SK-N-MC (cell line): ENCODE results near the gene GJB6.

Experiments
- EZH2 ChIP-seq: fragments of 200-600 bp; sonication (generic); IDR thresholded peaks from one replicate; pipeline ENCODE4 v1.6.1; 2017; ENCODE audit warnings: antibody characterized with exemption
- FOXP2 ChIP-seq: optimal IDR thresholded peaks from 2 replicates; pipeline ENCODE3; 2011; ENCODE audit warnings: mild to moderate bottlenecking, moderate library complexity; ENCODE audit not compliant: insufficient read depth; ENCODE audit errors: extremely low read length, control extremely low read depth
- POLR2AphosphoS5 ChIP-seq: IDR thresholded peaks from 2 replicates; pipeline ENCODE4 v1.6.1; 2012; ENCODE audit warnings: mild to moderate bottlenecking, low read depth, low read length, borderline replicate concordance

- TF ChIP-seq EZH2, result no peak
- TF ChIP-seq POLR2AphosphoS5, result no peak
- no peak for TF ChIP-seq FOXP2
These were observed 9.6 kb downstream of the GJB6 start for GRCh38 chr13:20222553-20222952.
